Esophagus muscularis mucosa (tissue), 4 donors: ENCODE data around the gene CCDC63. TPM values are rescaled to one million over a fixed set of nuclear protein-coding genes. Genes with fewer than 3 reads are reported as not detected.

Source experiments
- DNase-seq: peaks from one replicate; pipeline ENCODE4 v3.0.0-alpha.2; 2017; ENCODE audit errors: extremely low spot score
- H3K27ac ChIP-seq, 4 donors: fragments of 200-600 bp; sonication (generic); replicated peaks in 1 of 4; 1 replicate in 3 of 4; 2 replicates in 1 of 4; pipeline ENCODE4 v1.5.1; 2016 to 2019; ENCODE audit warnings: mild to moderate bottlenecking in 1 of 4
- H3K27me3 ChIP-seq, 4 donors: fragments of 200-600 bp; sonication (generic); one replicate each; pipeline versions ENCODE4 v1.5.1 to v1.6.0; 2016 to 2019
- H3K36me3 ChIP-seq, 4 donors: fragments of 200-600 bp; sonication (generic); one replicate each; pipeline ENCODE4 v1.5.1; 2016 to 2019
- H3K4me1 ChIP-seq, 4 donors: fragments of 200-600 bp; sonication (generic); one replicate each; pipeline ENCODE4 v1.5.1; 2016 to 2019
- H3K4me3 ChIP-seq, 4 donors: fragments of 200-600 bp; sonication (generic); 1 replicate in 2 of 4; 2 replicates in 2 of 4; pipeline ENCODE4 v1.5.1; 2016 to 2019; ENCODE audit warnings: mild to moderate bottlenecking in 4 of 4, moderate library complexity in 1 of 4
- H3K9me3 ChIP-seq, 4 donors: fragments of 200-600 bp; sonication (generic); 1 replicate in 3 of 4; 2 replicates in 1 of 4; pipeline ENCODE4 v1.5.1; 2016 to 2019
- EP300 ChIP-seq: sonication (generic); formaldehyde crosslinking; IDR thresholded peaks from one replicate; pipeline ENCODE4 v1.6.1; 2017; ENCODE audit warnings: antibody characterized with exemption
- POLR2A ChIP-seq: fragments of 450-650 bp; IDR thresholded peaks from one replicate; pipeline ENCODE4 v1.6.1; 2017; ENCODE audit warnings: antibody characterized with exemption, moderate library complexity, mild to moderate bottlenecking, low read depth
- POLR2AphosphoS5 ChIP-seq, 2 donors: sonication (generic); formaldehyde crosslinking; IDR thresholded peaks; one replicate each; pipeline ENCODE4 v1.6.1; 2017; ENCODE audit warnings: antibody characterized with exemption in 2 of 2
- WGBS: methylation state at CpG from one replicate; pipeline ENCODE4 v1.1.5; 2018; 5-methylcytosine and 5-hydroxymethylcytosine counted together
- intact Hi-C: fragments of 100-400 bp; cut with DNase I; formaldehyde crosslinking; loops from one replicate; pipeline ENCODE4 v1.15.1; 2023
- total RNA-seq, 4 donors: library from RNA; depleted of rRNA; stranded (reverse); fragments of >200 nt; gene quantifications; one replicate each; pipeline versions ENCODE4 v1.1.0 to v1.2.1, GENCODE V29; 2016
- TF ChIP-seq, protein P1 (sequence below), 3 experiments: fragments of 200-600 bp in 2 of 3; fragments of 450-650 bp in 1 of 3; sonication (generic) in 2 of 3; IDR thresholded peaks; one replicate each; pipeline ENCODE4 v1.5.1; 2017 to 2019; ENCODE audit warnings: antibody characterized with exemption in 3 of 3, mild to moderate bottlenecking in 2 of 3, moderate library complexity in 1 of 3

The CCDC63 gene
- total RNA-seq, 4 donors from 2014 or later: not detected

DNA sequence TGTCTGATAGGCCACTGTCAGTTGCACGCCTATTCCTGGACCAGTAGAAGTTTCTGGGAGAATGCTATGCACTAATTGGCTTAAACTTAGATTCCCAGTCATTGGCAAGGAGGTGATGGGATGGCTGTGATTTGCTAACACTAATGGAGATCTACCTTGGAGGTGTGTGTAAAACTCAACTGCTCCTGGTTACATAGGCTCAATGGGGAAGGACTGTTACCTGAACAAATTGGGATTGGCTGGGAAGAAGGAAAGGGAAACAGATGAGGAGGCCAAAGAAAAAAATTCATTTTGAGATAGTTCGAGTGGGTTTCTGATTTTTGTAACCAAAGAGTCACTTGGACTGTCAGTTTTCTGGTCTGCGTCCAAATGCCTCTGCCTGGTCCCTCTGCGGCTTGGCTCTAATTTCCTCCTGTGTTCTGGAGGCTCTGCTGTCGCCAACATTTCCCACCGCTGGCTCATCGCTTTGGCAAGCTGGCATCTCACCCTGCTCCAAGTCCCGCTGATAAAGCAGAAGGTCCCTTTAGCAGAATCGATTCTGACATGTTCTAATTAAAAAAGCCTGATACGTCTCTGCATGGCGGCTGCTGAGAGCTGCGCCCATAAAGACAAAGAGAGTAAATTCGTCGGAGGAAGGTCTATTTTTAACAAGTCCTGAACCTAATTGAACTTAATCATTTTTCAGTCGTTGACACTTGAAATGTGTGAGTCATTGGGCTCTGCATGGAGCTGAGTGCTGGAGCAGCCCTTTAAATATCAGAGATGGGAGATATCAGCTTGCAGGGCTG lies 2.0 kb upstream of the CCDC63 start:
- Histone ChIP-seq H3K27me3 (no peaks in the 10 kb centered on the region), H3K27ac (peak overlapping the region; percentile 45 to 71 (median 56)), H3K9me3 (no peaks in the 10 kb centered on the region), H3K36me3 (no peaks in the 10 kb centered on the region), H3K4me3 (peak overlapping the region in 2 of 4 donors; percentile 12 to 20), H3K4me1 (peaks cover 9 to 24% (median 21%) of the 10 kb centered on the region in 4 donors)
- no peak for DNase-seq
- WGBS: 34% methylated on average over 15 of the region's 15 CpGs
- intact Hi-C loops: loop anchor here (5.0 to 10.0 kb wide), 2 partner anchors 38 to 220 kb away; no protein-coding TSS in a partner anchor
- TF ChIP-seq POLR2A (no peak), POLR2AphosphoS5 (IDR thresholded peaks at IDR 0.05) (peak in 1 of 2 donors; percentile 13)
- TF ChIP-seq, protein P1, sequence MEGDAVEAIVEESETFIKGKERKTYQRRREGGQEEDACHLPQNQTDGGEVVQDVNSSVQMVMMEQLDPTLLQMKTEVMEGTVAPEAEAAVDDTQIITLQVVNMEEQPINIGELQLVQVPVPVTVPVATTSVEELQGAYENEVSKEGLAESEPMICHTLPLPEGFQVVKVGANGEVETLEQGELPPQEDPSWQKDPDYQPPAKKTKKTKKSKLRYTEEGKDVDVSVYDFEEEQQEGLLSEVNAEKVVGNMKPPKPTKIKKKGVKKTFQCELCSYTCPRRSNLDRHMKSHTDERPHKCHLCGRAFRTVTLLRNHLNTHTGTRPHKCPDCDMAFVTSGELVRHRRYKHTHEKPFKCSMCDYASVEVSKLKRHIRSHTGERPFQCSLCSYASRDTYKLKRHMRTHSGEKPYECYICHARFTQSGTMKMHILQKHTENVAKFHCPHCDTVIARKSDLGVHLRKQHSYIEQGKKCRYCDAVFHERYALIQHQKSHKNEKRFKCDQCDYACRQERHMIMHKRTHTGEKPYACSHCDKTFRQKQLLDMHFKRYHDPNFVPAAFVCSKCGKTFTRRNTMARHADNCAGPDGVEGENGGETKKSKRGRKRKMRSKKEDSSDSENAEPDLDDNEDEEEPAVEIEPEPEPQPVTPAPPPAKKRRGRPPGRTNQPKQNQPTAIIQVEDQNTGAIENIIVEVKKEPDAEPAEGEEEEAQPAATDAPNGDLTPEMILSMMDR (IDR thresholded peaks at IDR 0.05): no peak

DNA sequence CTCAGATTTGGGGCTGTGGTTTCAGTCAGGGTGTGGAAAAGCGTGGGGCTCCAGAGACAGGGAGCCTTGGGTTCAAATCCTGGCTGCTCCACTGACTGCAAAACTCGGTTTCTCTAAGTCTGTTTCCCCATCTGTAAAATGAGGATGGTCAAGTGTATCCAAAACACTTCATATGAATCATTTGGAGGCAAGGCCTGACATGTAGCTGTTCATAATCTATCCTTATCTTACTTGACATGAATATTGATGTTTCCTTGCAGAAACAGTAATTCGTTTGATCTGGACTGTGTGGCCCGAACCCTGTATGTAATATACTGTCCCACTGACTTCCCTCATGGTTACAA lies 1.5 kb upstream of the CCDC63 start:
- TF ChIP-seq POLR2AphosphoS5 (IDR thresholded peaks at IDR 0.05) (no peak), EP300 (no peak), POLR2A (no peak)
- TF ChIP-seq, protein P1 (IDR thresholded peaks at IDR 0.05): no peak

DNA sequence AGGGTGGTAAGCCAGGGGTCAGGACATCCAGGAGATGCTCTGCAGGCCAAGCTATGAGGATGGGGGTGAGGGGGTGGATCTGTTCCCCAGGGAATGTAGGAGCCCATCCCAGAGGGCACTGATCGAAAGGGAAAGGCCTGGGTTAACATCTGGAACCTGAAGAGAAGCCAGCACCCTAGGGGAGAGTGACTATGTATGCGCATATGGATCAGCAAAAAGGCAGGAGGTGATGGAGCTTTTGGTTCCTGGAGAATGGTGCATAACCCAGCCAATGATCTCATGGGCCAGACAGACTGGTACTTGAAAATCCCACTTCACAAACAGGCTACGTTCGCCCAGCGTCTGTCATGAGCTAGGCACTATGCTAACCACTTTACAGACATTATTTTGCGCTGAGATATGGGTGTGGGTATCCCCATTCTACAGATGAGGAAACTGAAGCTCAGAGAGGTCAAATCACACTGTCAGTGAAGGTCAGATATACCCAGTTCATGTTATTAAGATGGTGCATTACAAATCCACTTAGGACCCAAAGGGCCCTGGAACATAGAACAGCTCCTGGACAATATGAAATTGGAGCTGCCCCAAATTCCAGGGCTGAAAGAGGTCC lies 1.6 kb downstream of the CCDC63 start:
- Histone ChIP-seq H3K27ac (no peak overlapping the region), H3K4me1 (peaks cover 9 to 24% (median 21%) of the 10 kb centered on the region in 4 donors), H3K4me3 (no peak overlapping the region), H3K36me3 (no peaks in the 10 kb centered on the region), H3K9me3 (no peaks in the 10 kb centered on the region), H3K27me3 (peaks cover 0 to 6% (median 0%) of the 10 kb centered on the region in 4 donors)
- DNase-seq: no peak
- intact Hi-C loops: loop anchor here (5.0 to 10.0 kb wide), 2 partner anchors 34 to 224 kb away; no protein-coding TSS in a partner anchor
- 86% methylated on average over 6 of the region's 6 CpGs for WGBS
- TF ChIP-seq, protein P1 (IDR thresholded peaks at IDR 0.05): no peak
- TF ChIP-seq EP300 (no peak), POLR2A (no peak), POLR2AphosphoS5 (IDR thresholded peaks at IDR 0.05) (no peak)

More for the DNA sequence above, 1.5 kb upstream of the CCDC63 start:
- H3K9me3 ChIP-seq: no peaks in the 10 kb centered on the region
- H3K4me3 ChIP-seq: peak overlapping the region in 1 of 4 donors; percentile 20
- DNase-seq: no peak
- H3K27me3 ChIP-seq: no peaks in the 10 kb centered on the region
- WGBS: 78% methylated on average over 4 of the region's 4 CpGs
- intact Hi-C loops: loop anchor here (5.0 to 10.0 kb wide), 2 partner anchors 37 to 221 kb away; no protein-coding TSS in a partner anchor
- H3K4me1 ChIP-seq: peaks cover 9 to 24% (median 21%) of the 10 kb centered on the region in 4 donors
- peak overlapping the region; percentile 45 to 71 (median 56) for H3K27ac ChIP-seq
- no peaks in the 10 kb centered on the region for H3K36me3 ChIP-seq

DNA sequence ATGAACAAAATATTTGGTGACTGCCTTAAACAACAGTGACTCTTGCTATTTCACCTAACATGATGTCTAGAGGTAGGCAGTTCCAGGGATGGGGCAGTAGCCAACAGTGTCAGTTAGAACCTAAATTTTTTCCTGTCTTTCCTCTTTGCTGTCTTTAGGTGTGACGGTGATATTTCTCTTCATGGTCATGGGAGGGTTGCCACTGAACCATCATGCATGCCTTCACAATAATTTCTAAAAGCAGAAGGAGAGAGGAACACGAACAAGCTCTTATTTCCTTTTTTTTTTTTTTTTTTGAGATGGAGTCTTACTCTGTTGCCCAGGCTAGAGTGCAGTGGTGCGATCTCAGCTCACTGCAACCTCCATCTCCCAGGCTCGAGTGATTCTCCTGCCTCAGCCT lies 2.4 kb downstream of the CCDC63 start:
- Histone ChIP-seq H3K27ac (no peak overlapping the region), H3K9me3 (no peaks in the 10 kb centered on the region), H3K36me3 (no peaks in the 10 kb centered on the region), H3K27me3 (peaks cover 0 to 6% (median 0%) of the 10 kb centered on the region in 4 donors), H3K4me3 (no peak overlapping the region), H3K4me1 (peaks cover 9 to 24% (median 21%) of the 10 kb centered on the region in 4 donors)
- intact Hi-C loops: loop anchor here (5.0 to 10.0 kb wide), 2 partner anchors 33 to 224 kb away; no protein-coding TSS in a partner anchor
- DNase-seq: no peak
- 73% methylated on average over 4 of the region's 4 CpGs for WGBS
- TF ChIP-seq POLR2AphosphoS5 (IDR thresholded peaks at IDR 0.05) (no peak), POLR2A (no peak), EP300 (no peak)
- TF ChIP-seq, protein P1 (IDR thresholded peaks at IDR 0.05): no peak
